ENCODE data around the gene DCST2. TPM values are rescaled to one million over a fixed set of nuclear protein-coding genes. Genes with fewer than 3 reads are reported as not detected.

DCST2 gene
- total and polyA plus RNA-seq, 2 of the 8 experiments (the other 6 are each of a cell fraction or from before 2014, with no cell fraction given): 0.43 to 2.1 TPM

- TF ChIP-seq SIX5 (IDR thresholded peaks at IDR 0.05; ENCODE audit: low read depth, low read length) (no peak), GTF2F1 (IDR thresholded peaks at IDR 0.05; ENCODE audit: borderline replicate concordance, low read depth, low read length) (no peak), KDM5A (IDR thresholded peaks at IDR 0.05; ENCODE audit: low read length) (no peak), NANOG (IDR thresholded peaks at IDR 0.05; ENCODE audit: insufficient read depth, low read depth, low read length, poor library complexity, severe bottlenecking) (no peak), PHF8 (conservative IDR thresholded peaks at IDR 0.05; ENCODE audit: low read depth, low read length) (no peak; the same call in 1 of the 2 replicates), SP1 (IDR thresholded peaks at IDR 0.05; ENCODE audit: low read depth, low read length) (no peak), SIN3A (conservative IDR thresholded peaks at IDR 0.05 in 1 of 2, IDR thresholded peaks at IDR 0.05 in 1 of 2; ENCODE audit: low read depth in 1 of 2, low read length in 2 of 2) (peak; percentile 82 to 87; a peak in 3 of 4 replicates), KDM1A (IDR thresholded peaks at IDR 0.05; ENCODE audit: borderline replicate concordance, low read length) (no peak; the same call in 1 of the 2 replicates), CHD1 (IDR thresholded peaks at IDR 0.05; ENCODE audit: low read depth, low read length) (no peak), JUND (IDR thresholded peaks at IDR 0.05; ENCODE audit: low read length) (no peak), E2F6 (IDR thresholded peaks at IDR 0.05) (peak; percentile 90), YY1 (IDR thresholded peaks at IDR 0.05; ENCODE audit: low read depth, low read length) (no peak), NRF1 (IDR thresholded peaks at IDR 0.05; ENCODE audit: low read depth, low read length) (no peak), EZH2 (IDR thresholded peaks at IDR 0.05; ENCODE audit: low read depth, low read length, severe bottlenecking) (no peak), TCF12 (IDR thresholded peaks at IDR 0.05; ENCODE audit: low read depth, low read length) (peak; percentile 49; the same call in 1 of the 2 replicates), BRCA1 (IDR thresholded peaks at IDR 0.05; ENCODE audit: low read depth, low read length) (no peak), POLR2AphosphoS5 (IDR thresholded peaks at IDR 0.05; ENCODE audit: low read depth, low read length) (no peak), MAX (IDR thresholded peaks at IDR 0.05) (peak; percentile 96), EP300 (IDR thresholded peaks at IDR 0.05; ENCODE audit: borderline replicate concordance in 1 of 2, low read depth in 2 of 2, low read length in 2 of 2) (0 out of 3 replicates have a peak, but pooled peaks of 1 of the 2 experiments have one; percentile 42), HDAC6 (IDR thresholded peaks at IDR 0.05; ENCODE audit: low read depth, low read length) (no peak), ATF2 (IDR thresholded peaks at IDR 0.05; ENCODE audit: low read length) (no peak)
These were observed 47.0 kb upstream of the DCST2 start (continued) for GRCh38 chr1:155080312-155081228.

Measured in H1 (cell line).